ENCODE measurements around the gene TRPV5.

Gene TRPV5

GRCh38 chr7:142883571-142884285, 49.8 kb downstream of the TRPV5 start:
- no peak for DNase-seq

- no peak for DNase-seq
Measured at GRCh38 chr7:142883145-142883544, 50.4 kb downstream of the TRPV5 start.

- DNase-seq = no peak
Measured at GRCh38 chr7:142882338-142882678, 51.2 kb downstream of the TRPV5 start.

GRCh38 chr7:142881586-142882337, 51.8 kb downstream of the TRPV5 start:
- DNase-seq = no peak

GRCh38 chr7:142880876-142881505, 52.6 kb downstream of the TRPV5 start:
- no peak for DNase-seq

GRCh38 chr7:142879060-142879459, 54.5 kb downstream of the TRPV5 start:
- DNase-seq = no peak

- no peak for DNase-seq
Measured at GRCh38 chr7:142878315-142878714, 55.2 kb downstream of the TRPV5 start.

- no peak for DNase-seq
Measured at GRCh38 chr7:142876991-142877910, 56.3 kb downstream of the TRPV5 start.

- DNase-seq = no peak
Measured at GRCh38 chr7:142876236-142876960, 57.1 kb downstream of the TRPV5 start.

GRCh38 chr7:142875456-142875855, 58.1 kb downstream of the TRPV5 start:
- no peak for DNase-seq

- DNase-seq = no peak
Measured at GRCh38 chr7:142874837-142875236, 58.7 kb downstream of the TRPV5 start.

- no peak for DNase-seq
Measured at GRCh38 chr7:142874409-142874808, 59.1 kb downstream of the TRPV5 start.

GRCh38 chr7:142873871-142874270, 59.7 kb downstream of the TRPV5 start:
- DNase-seq = no peak

GRCh38 chr7:142873281-142873784, 60.2 kb downstream of the TRPV5 start:
- no peak for DNase-seq

GRCh38 chr7:142872106-142872675, 61.4 kb downstream of the TRPV5 start:
- no peak for DNase-seq

GRCh38 chr7:142871260-142872105, 62.1 kb downstream of the TRPV5 start:
- no peak for DNase-seq

GRCh38 chr7:142870566-142871259, 62.8 kb downstream of the TRPV5 start:
- DNase-seq = no peak

- no peak for DNase-seq
Measured at GRCh38 chr7:142870147-142870559, 63.4 kb downstream of the TRPV5 start.

GRCh38 chr7:142869434-142869833, 64.1 kb downstream of the TRPV5 start:
- DNase-seq = no peak

GRCh38 chr7:142868986-142869415, 64.5 kb downstream of the TRPV5 start:
- no peak for DNase-seq
